ENCODE data around the gene LGALSL. TPM values are rescaled to one million over a fixed set of nuclear protein-coding genes. Genes with fewer than 3 reads are reported as not detected.

LGALSL gene
- 3.6 and 7.8 TPM in 2 replicates for total RNA-seq

DNA sequence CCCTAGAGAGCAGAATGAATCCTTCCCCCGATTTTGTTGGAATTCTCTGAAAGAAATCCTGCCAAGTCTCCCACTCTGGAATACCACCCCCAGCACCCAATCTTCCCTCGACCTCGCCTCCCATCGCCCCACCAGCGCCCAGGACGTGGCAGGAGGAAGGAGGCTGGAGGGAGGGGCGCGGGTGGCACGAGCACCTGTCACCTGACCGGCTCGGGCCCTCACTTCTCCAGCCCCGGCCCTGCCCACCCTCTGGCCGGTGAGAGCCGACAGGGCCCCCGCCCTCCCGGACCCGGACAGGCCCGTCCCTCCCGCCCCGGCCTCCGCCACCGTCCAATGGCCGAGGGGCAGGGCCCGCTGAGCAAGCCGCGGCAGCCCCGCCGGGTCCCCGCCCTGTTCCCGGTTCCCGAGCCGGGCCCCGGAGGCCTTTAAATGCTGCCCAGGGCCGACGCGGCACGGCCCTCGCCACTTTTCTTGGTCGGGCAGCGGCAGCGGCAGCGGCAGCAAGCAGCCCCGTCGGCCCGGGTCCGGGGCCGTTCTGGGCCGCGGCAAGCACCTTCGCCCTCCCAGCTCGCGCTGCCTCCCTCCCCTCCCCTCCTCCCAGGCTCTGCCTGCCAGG, at the start of gene LGALSL:
Gene LGALSL, plus strand, starts transcription at position 393 of the 616 bp plus-strand sequence. CDS start 384 bp downstream, outside the sequence.
- no peak for DNase-seq (ENCODE audit: extremely low read depth, low read depth, low spot score)

DNA sequence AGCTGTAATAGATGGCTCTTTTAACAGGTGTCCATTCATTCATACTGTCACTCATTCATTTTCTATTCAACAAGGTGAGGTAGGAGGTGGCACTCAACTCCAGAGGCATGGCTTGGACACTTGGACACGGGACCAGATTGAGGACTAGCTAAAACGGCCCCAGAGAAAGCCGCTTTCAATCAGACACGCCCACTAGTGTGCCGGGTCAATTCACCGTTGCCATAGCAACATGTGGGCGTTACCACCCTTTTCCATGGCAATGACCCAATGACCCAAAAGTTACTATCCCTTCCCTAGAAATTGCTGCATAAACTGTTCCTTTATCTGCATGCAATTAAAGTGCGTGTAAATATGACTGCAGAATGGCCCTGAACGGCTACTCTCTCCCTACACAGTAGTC, 49.2 kb upstream of the LGALSL start:
- no peak for DNase-seq (ENCODE audit: extremely low read depth, low read depth, low spot score)

DNA sequence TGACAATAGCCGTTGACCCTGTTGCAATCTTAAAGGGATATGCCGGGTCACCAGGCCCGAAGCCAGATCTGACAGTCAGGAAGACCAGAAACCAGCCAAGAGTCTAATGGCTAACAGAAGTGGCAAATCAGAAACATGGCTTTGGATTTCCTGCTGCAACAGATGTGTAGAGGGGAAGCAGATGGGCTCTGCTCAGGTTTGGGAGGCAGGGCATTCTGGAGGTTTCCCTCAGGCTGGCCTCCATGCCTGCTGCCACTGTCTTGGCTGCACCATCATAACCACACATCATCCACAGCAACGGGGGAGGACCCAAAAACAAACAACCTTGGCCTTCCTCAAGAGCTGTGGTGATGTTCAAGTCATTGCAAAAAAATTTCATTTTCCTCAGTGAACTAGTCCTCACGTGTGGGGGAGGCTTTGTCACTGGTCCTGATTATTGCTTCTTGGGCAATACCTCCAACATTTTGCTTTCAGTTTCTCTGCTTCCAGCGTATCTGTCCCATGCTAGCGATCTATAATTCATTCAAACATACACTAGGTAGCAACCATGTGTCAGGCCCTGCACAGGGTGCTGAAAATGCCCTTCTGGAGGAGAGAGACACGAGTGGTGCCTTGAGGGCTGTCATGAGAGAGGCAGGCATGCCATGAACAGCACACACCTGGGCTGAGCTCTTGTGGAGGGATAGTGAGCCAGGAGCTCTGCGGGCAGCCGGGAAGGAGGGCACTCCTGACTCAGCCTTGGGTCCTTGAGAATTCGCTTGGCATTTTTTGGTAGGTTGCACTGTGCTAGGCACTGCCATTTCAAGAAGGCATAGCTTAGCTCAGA, 48.2 kb upstream of the LGALSL start:
- DNase-seq (ENCODE audit: extremely low read depth, low read depth, low spot score) = no peak

DNA sequence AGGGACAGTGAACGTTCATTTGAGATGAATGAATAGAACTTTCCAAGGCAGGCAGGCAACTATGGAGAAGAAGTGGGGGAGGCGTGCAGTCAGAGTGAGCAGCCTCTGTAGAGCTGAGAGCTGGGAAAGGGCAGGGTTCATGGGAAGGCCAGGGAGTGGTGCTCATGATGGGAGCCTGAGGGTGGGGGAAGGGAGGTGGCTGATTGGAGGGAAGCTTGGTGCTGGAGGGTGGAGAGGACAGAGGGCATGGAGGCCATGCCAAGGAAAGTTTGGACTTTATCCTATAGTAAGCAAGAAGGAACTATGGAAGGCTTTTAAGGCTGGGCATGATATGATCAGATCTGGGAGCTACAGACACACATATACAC, 47.6 kb upstream of the LGALSL start:
- no peak for DNase-seq (ENCODE audit: extremely low read depth, low read depth, low spot score)

DNA sequence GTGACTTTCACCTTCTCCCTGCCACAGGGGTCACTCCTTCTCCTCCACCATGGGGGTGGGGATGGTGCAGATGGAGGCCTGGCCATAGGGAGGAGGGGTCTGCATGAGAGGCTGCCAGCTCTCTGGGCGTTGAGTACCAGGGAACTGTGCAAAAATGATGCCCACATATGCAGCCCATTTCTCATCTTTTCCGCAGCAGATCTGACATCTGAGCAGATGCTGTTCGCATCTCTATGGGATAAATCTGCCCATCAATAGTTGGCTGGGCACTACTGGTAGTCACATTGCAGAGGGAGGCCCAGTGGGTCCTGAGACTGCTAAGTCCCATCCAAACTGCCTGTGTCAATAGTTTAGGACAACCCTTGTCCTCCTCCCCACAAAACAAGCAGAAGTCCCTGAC, 45.9 kb upstream of the LGALSL start:
- DNase-seq (ENCODE audit: extremely low read depth, low read depth, low spot score) = no peak

DNA sequence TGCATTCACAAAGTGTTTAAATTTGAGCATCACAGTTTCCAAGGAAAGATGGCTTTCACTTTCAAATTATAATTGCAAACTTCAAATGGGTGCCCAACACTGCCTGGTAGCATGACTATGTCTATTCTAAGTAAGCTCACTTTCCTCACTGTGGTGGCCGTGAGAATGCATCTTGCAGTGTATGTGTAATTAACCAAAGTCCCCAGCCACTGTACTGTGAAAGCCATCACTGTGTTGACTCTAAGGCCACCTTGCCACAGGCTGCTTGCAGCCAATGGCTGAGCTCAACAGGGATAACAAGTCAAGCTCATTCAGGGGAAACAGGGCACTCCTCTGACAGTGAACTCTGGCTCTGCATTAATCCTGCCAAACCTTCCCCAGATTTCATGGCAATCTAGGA, 43.3 kb upstream of the LGALSL start:
- no peak for DNase-seq (ENCODE audit: extremely low read depth, low read depth, low spot score)

DNA sequence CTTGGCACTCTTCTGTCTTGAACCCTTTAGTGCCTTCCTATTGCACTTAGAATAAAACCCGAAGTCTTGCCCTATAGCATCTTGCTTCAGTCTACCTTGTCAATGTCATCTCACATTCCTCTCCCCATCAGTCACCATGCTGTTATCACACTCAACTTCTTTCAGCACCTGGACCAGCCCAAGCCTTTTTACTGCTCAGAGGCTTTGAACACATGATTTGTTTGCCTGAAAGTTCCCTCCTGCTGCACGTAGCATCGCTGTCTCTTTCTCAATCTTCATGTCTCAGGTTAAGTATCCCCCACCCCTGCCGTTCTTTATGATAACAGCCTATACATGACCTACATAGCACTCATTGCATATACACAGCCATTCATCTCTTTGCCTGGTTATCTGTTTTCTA, 41.3 kb upstream of the LGALSL start:
- no peak for DNase-seq (ENCODE audit: extremely low read depth, low read depth, low spot score)

DNA sequence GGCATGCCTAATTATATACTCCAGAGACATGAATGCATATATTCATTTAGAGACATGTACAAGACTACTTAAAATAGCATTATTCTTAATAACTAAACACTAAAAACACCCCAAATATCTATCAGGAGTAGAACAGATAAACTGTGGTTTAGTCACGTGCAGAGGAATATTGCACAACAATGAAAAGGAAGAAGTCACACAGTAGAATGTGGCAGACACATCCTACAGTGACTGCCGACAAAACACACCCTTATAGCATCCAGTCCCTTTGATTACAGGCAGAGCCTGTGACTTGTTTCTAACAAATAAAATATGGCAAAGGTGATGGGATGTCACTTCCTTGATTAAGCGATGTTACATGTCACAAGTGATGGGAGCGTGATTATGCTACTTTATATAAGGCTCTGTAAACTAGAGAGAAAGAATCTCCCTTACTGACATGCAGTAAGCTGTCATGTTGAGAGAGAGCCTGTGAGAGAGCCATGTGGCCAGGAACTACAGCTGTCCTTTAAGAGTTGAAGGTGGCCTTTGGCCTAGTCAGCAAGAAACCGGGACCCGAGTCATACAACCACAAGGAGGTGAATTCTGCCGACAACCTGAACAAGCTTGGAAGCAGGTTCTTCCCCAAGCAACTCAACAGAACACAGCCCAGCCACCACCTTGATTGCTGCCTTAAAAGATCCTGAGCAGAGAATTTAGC, 39.1 kb upstream of the LGALSL start:
- no peak for DNase-seq (ENCODE audit: extremely low read depth, low read depth, low spot score)

DNA sequence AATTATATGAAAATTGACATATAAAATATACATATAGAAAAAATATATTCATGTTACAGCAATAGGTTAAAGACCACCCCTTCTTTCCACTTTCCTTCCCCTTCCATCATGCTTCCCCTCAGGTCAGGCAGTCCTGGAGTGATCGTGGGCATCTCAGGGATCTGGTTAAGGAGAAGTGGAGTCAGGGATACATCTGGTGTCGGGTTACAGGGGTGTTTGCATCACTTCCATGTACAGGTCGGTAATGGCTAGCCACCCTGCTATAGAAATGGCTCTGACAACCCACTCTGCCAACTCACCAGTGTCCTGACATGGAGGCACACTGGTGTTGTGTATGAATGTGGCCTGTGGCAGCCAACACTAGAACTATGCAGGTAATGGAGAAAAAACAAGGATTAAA, 36.3 kb upstream of the LGALSL start:
- no peak for DNase-seq (ENCODE audit: extremely low read depth, low read depth, low spot score)

DNA sequence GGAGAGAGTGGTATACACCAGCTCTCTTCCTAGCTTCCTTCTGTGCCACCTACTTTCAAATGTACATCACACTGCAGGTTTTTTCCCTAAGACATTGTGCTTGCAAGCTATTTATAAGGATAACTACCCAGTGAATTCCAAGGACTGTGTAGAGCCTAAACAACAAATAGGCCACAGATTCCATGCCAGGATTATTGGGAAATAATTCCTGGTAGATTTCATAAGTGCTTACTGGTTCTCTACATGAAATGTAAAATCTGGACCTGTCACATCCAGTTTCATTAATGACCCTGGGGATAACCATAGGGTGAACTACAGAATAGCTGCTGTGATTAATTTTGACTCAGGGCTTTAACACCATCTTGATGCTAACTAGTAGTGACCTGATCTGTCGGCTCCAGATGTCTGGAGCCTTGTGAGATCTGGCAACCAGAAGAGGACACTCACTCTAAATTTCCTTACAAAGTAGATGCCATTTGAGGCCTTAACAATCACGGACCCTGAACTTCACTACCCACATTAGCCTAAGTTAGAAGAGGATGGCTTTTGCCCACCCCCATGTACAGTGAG, 34.3 kb upstream of the LGALSL start:
- no peak for DNase-seq (ENCODE audit: extremely low read depth, low read depth, low spot score)

DNA sequence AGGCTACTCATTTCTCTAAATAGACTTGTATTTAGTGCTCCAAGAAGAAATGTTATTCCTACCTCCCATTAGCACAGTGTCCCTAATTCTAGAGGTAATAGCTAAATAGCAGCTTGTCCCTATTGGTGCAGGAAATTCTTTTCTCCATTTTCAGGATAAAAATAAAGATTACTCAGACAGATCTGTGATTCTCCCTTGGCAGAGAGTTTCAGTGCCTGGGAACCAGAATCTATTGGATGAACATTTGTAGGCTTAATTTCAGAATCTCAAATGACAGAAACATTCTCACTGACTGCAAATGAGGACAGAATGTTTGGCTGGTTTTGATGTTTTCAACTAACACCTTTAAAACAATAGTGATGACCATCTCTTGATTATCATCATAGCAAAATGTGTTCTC, 33.3 kb upstream of the LGALSL start:
- DNase-seq (ENCODE audit: extremely low read depth, low read depth, low spot score) = no peak

DNA sequence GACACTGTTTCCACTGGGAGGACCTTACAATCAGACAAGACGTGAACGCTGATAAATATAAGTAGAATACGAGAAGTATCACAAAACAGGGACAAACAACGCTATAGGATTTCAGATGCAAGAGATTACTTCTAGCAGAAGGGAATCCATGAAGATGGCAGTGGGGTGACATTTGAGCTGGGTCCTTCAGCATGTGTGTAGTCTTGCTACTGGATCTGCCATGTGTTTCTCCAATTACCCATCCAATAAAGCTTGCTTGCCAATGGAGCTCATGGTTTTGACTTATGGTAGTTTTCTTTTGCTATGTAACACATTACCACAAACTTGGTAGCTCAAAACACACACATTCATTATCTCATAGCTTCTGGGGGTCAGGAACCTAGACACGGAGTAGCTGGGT, 32.8 kb upstream of the LGALSL start:
- no peak for DNase-seq (ENCODE audit: extremely low read depth, low read depth, low spot score)

DNA sequence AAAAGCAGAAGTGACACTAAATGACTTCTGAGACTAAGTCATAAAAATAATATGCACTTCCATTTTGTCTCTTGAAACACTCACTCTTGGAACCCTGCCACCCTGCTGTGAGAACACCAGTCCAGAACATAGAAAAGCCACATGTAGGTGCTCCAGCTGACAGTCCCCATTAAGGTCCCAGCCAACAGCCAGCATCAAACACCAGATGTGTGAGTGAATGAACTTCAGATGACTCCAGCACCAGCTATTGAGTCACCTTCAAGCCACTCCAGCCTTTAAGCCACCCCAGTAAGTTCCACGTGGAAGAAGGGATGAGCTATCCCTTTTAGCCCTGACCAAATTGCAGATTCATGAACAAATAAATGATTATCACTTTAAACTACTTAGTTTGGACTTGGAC, 31.5 kb upstream of the LGALSL start:
- DNase-seq (ENCODE audit: extremely low read depth, low read depth, low spot score) = no peak

DNA sequence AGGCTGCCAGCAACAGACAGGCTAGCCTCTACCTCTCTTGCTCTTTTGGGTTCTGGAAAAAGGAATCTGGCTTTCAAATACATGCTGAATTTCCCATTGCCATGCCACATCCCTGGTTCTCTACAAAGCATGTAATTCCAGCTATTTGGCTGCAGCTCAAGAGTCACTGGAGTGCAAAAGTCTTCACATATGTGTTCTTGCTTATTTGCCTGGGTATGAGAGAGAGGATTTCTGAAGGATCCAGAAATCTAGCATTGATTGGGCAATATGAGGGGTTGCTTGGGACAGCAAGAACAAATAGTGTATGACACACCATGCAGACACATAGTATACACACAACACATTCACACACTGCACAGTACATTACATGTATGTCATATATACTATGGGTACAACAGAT, 30.7 kb upstream of the LGALSL start:
- DNase-seq (ENCODE audit: extremely low read depth, low read depth, low spot score) = no peak

DNA sequence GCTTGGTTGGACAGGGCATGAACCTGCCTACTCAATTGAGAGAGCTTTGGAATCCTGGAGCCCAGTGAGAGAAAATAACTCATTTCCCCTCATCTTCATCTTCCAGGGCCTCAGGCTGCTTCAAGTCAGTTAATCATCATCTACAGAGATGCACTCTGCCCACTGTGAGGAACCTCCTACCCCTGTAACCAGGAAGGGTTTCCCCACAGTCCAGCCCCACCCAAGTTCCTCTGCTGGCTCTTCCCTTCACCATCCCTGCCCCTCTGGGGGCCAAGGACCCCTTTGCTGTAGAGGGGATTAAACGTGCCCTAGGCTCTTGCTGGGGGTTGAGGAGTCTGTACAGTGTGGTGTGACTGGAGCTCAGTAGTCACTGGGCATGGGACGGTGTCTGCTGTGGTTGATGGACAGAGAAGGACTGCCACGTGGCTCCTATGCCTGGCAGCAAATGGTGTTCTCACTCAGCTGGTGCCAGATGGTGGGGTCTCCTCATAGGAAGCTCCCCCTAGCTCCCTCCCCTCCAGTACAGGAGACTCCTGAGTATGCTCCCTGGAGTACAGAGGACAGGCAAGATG, 29.5 kb upstream of the LGALSL start:
- no peak for DNase-seq (ENCODE audit: extremely low read depth, low read depth, low spot score)

DNA sequence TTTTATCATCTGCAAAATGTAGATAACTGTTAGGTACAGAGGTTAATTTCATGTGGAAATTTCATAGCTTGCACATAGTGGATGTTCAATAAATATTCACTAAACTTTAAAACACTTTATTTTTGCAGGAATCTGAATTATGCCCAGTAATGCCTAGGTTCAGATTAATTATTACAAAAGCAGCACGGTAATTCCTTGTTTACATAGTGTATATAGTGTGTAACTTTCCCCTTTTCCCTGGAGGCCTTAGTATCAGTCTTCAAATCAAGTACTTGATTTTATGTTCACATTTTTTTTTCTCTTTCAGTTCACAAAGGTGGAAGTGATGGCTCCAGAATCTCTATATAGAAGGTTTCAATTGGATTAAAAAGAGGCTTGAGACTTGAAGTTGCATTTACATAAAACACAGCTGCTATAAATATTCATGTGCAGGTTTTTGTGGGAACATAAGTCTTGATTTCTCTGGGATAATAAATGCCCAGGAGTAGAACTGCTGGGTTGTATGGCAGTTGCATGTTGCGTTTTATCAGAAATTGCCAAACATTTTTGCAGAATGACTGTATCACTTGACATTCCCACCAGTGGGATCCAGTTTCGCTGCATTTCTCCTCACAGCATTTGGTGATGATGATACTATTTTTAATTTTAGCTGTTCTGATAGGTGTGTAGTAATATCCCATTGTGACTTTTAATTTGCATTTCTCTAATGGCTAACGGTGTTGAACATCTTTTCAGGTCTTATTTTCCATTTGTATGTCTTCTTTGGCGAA, 27.6 kb upstream of the LGALSL start:
- DNase-seq (ENCODE audit: extremely low read depth, low read depth, low spot score) = no peak

DNA sequence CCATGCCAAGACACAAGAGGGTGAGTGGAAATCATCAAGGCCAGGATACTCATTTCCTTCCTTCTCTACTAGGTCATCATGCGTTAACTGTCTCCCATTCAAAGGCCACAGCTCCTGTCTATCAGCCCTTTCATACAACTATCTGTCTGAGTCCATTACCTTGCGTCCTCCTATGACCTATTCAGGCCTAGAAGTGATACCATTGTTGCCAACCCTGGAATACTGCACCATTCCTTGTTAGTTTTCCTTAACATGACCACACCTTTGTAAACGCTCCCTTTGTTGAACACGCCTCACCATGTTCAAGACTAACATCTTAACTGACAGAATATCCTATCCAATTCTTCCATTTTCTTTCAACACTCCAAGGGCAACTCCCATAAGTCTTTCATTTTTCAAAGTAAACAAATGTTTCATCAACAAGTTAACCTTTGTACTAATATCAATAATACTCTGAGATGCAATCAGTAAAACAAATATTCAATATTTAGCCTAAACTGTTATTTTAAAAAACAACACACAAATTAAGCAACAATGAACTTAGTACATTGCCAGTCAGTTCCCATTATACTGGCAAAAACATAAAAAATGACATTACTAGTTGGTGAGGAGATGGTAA, 19.8 kb upstream of the LGALSL start:
- no peak for DNase-seq (ENCODE audit: extremely low read depth, low read depth, low spot score)

DNA sequence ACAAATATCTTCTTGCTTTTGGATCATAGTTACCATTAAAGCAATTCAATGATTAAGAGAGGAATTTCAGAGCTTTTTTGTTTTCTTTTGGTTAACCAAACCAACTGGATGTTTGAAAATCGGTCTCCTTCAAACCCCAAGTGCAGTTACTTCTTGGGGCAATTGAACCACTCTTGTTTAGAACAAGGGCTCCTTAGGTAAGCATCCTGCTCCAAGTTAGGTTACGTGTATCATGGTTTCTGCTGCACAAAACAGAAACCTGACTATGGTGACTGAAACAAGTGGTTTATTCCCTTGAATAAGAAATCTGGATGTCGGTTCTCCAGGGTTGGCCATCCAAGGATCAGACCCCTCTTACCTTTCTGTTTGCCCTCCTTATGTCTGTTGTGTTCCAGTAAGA, 16.1 kb upstream of the LGALSL start:
- no peak for DNase-seq (ENCODE audit: extremely low read depth, low read depth, low spot score)

DNA sequence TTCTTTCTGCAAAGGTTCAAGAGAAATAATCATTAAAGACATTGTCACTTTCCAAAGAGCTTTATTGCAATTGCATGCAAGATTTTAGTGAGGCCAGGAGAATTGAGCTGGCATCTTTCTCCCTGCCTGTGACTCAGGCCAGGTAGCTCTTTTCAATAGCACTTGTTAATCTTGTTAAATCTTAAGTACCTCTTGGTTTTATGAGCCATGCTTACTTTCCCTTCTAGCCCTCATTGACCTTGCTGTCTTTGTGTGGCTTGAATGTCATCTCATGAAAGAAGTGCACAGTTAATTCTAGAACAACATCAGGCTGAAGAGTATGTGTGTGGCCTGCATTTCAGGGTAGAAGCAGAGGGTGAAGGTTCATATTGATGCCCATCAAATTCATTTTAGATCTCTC, 14.8 kb upstream of the LGALSL start:
- no peak for DNase-seq (ENCODE audit: extremely low read depth, low read depth, low spot score)

DNA sequence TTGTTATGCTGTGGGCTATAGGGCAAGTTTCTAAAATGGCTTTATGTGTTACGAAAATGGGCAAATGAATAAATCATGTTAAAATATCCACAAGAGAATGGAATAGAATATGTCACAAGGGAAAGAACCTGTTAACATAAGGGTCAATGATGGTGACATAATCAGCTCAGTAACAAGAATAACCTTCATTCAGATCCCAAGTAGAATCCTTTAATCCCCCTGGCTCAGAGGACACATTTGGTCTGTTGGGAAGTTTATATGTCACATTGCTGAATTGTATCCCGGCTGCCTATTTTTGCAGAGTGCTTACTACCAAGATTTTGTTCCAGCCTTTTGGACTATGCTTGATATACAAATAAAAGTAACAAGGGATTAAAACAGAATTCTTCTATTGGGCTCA, 13.1 kb upstream of the LGALSL start:
- DNase-seq (ENCODE audit: extremely low read depth, low read depth, low spot score) = no peak

Measured in glomerular endothelial cell (primary cell).